Body of pancreas (tissue), 4 donors: ENCODE data around the gene PPFIBP2.

Source experiments
- CTCF ChIP-seq, 7 experiments: fragments of 450-650 bp in 4 of 7; fragments of 200-600 bp in 3 of 7; sonication (generic) in 3 of 7; IDR thresholded peaks; one replicate each; pipeline ENCODE4 v1.5.1; 2016 to 2019; ENCODE audit warnings: antibody characterized with exemption in 7 of 7
- POLR2A ChIP-seq, 3 donors: fragments of 450-650 bp; IDR thresholded peaks; one replicate each; pipeline ENCODE4 v1.6.1; 2016; ENCODE audit warnings: antibody characterized with exemption in 3 of 3, mild to moderate bottlenecking in 2 of 3

GRCh38 chr11:7563281-7563680 lies 49.5 kb downstream of the PPFIBP2 start:
- TF ChIP-seq CTCF (IDR thresholded peaks at IDR 0.05): no peak
- no peak for TF ChIP-seq POLR2A (IDR thresholded peaks at IDR 0.05)
